ENCODE measurements around the gene SGMS2.

DNA sequence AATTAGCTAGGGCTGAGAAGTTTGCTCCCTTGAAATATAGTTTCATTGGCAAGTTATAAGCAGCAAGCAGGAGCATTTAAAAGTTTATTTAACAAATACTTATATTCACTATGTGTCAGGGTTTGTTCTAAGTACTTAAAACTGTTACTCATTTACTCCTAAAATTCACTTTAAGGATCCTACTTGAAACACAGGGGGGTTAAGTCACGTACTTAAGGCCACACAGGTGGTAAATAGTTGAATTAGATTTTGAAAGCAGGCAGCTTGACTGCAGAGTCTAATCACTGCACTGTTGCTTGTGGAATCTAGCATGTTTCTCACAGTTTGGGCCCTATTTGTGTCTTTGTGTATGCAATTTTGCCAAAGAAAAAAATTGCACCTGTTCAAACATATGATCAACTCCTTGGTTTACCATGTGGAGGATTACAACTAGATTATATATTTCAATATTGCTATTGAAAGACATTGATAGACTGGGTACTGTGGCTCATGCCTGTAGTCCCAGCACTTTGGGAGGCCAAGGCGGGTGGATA lies 7.6 kb downstream of the SGMS2 start:
- TF ChIP-seq CTCF (IDR thresholded peaks at IDR 0.05; ENCODE audit: borderline replicate concordance, extremely low read depth, low read length, poor library complexity, severe bottlenecking) (no peak), EZH2 (IDR thresholded peaks at IDR 0.05; ENCODE audit: borderline replicate concordance, low read depth, low read length, severe bottlenecking) (no peak)
